ENCODE results near the gene HOXA1.

Gene HOXA1

GRCh38 chr7:27138985-27139333, 43.2 kb upstream of the HOXA1 start:
- H3K27ac ChIP-seq = peak overlapping the region; percentile 84
- POLR2A ChIA-PET (ENCODE audit: low non-redundant PET) = no interaction called here
- CTCF ChIA-PET = interaction anchor here (0.6 kb wide), 2 partner anchors 8 to 41 kb away, joined by 3 to 7 read pairs; no protein-coding TSS in a partner anchor

GRCh38 chr7:27138472-27138871, 42.7 kb upstream of the HOXA1 start:
- TF ChIP-seq CTCF (conservative IDR thresholded peaks at IDR 0.05; ENCODE audit: low read depth) = no peak
- POLR2A ChIA-PET (ENCODE audit: low non-redundant PET) = no interaction called here
- CTCF ChIA-PET = no interaction called here
- DNase-seq (ENCODE audit: low spot score) = no peak
- H3K27ac ChIP-seq = no peak overlapping the region

More at GRCh38 chr7:27138985-27139333, 43.2 kb upstream of the HOXA1 start:
- DNase-seq (ENCODE audit: low spot score) = no peak
- TF ChIP-seq CTCF (conservative IDR thresholded peaks at IDR 0.05; ENCODE audit: low read depth) = no peak

GRCh38 chr7:27137640-27138315, 42.0 kb upstream of the HOXA1 start:
- H3K27ac ChIP-seq = no peak overlapping the region
- no peak for DNase-seq (ENCODE audit: low spot score)
- no peak for TF ChIP-seq CTCF (conservative IDR thresholded peaks at IDR 0.05; ENCODE audit: low read depth)
- POLR2A ChIA-PET (ENCODE audit: low non-redundant PET) = no interaction called here
- CTCF ChIA-PET = interaction anchor here (0.7 to 1.0 kb wide), 3 partner anchors 19 to 1099 kb away, joined by 3 to 4 read pairs (median 3); no protein-coding TSS in a partner anchor

- peak; percentile 42 for DNase-seq (ENCODE audit: low spot score)
- ChIA-PET POLR2A (ENCODE audit: low non-redundant PET) (no interaction called here), CTCF (no interaction called here)
- no peak overlapping the region for H3K27ac ChIP-seq
- no peak for TF ChIP-seq CTCF (conservative IDR thresholded peaks at IDR 0.05; ENCODE audit: low read depth)
Measured at GRCh38 chr7:27134392-27134791, 38.6 kb upstream of the HOXA1 start.

GRCh38 chr7:27133409-27134231, 37.8 kb upstream of the HOXA1 start:
- TF ChIP-seq CTCF (conservative IDR thresholded peaks at IDR 0.05; ENCODE audit: low read depth) = no peak
- H3K27ac ChIP-seq = no peak overlapping the region

GRCh38 chr7:27132978-27133377, 37.2 kb upstream of the HOXA1 start:
- ChIA-PET CTCF (no interaction called here), POLR2A (ENCODE audit: low non-redundant PET) (interaction anchor here (0.7 kb wide), 1 partner anchor 28 kb away, joined by 3 read pairs; no protein-coding TSS in a partner anchor)
- no peak for DNase-seq (ENCODE audit: low spot score)
- no peak for TF ChIP-seq CTCF (conservative IDR thresholded peaks at IDR 0.05; ENCODE audit: low read depth)
- no peak overlapping the region for H3K27ac ChIP-seq

More at GRCh38 chr7:27133409-27134231, 37.8 kb upstream of the HOXA1 start:
- ChIA-PET POLR2A (ENCODE audit: low non-redundant PET) (interaction anchor here (0.7 kb wide), 1 partner anchor 28 kb away, joined by 3 read pairs; no protein-coding TSS in a partner anchor), CTCF (no interaction called here)
- no peak for DNase-seq (ENCODE audit: low spot score)

Data from RWPE1 (cell line).